Sciatic nerve (tissue), 2 donors: ENCODE measurements around the gene TRAM1L1. TPM values are rescaled to one million over a fixed set of nuclear protein-coding genes. Genes with fewer than 3 reads are reported as not detected.

Experiments
- ATAC-seq: fragments of 200-7000 bp; cut with Tn5 transposase; one replicate; pipeline ENCODE4 v1.9.1; 2020; ENCODE audit warnings: mild to moderate bottlenecking, moderate library complexity
- DNase-seq: peaks from one replicate; pipeline ENCODE4 v3.0.0-alpha.2; 2020; ENCODE audit warnings: low spot score
- intact Hi-C: fragments of 100-400 bp; cut with DNase I; formaldehyde crosslinking; loops from one replicate; pipeline ENCODE4 v1.14.2; 2022
- total RNA-seq: library from RNA; stranded (reverse); fragmentation: NEBNext Ultra II Directional; extraction: Animal tissue kit (Norgen Biotek cat#: 25700); gene quantifications from one replicate; pipeline ENCODE4 v1.2.1, GENCODE V29; 2021
- donor health status: DM: no; HTN: no; CAD: no.
- donor health status: DM: no; HTN: no; CAD: no.

TRAM1L1 gene
- 2.6 TPM for total RNA-seq

DNA sequence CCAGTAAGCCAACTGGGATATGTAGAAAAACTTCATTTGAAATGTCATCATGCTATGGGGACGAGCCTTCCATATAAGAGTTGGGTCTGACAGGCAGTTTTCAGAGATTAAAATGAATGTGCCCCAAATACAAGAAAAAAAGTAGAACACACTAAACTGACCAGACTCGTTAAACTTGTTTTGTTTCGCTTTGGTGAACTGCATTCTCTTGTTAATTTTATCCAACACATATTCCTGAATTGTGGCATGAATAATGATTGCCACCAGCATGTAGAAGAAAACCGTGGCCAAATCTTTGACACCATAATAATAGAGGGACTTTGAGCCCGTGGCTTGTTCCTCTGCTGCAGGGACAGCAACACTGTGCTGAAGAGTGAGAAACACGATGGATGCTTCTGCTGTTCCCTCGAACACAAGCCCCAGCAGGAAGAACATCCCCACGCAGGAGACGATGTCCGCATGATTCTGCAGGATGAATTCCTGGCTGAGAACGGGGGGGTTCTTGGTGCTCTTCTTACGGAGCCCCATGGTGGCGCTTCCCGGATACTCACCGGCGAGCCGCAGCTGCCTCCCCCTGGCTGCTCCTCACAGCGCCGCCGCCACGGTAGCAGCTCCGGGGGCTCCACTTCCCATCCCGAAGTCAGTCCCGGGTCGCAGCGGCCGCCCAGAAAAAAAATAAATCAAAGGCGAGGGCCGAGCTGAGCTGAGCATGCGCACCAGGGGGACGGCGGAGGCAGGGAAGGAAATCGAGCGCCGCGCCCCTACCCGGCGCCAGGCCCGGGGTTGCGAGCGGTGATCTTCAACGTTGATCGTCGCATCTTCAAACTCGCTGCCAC is at the start of gene TRAM1L1:
Gene TRAM1L1 (minus strand): TSS at position 711 of the 836 bp plus-strand sequence. CDS start 183 bp downstream, at position 528.
- intact Hi-C loops = no loop called here
- peak; percentile 94 for ATAC-seq
- DNase-seq = peak; percentile 71

GRCh38 chr4:117134386-117134785 is 49.0 kb upstream of the TRAM1L1 start:
- intact Hi-C loops = no loop called here
- no peak for ATAC-seq
- DNase-seq = no peak

DNA sequence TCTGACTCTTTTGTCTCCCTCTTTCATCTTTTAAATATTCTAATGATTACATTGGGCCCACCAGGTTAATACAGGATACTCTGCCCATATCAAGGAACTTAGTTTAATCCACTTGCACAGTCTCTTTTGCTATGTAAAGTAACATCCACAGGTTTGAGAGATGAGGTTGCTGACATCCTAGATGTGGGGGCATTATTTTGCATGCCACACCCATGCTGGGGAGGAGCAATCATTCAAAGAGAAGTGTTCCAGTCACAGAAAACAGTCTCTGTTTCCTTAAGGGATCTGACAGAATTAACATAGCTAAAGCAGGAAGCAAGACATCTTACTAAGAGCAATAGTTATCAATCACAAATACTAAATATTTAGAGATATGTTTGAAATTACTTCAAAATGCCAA is 11.5 kb upstream of the TRAM1L1 start:
- intact Hi-C loops = no loop called here
- ATAC-seq (no peak), DNase-seq (no peak)

GRCh38 chr4:117096462-117096861 is 11.1 kb upstream of the TRAM1L1 start:
- DNase-seq = no peak
- intact Hi-C loops = no loop called here
- no peak for ATAC-seq

- ATAC-seq = no peak
- no peak for DNase-seq
- intact Hi-C loops = no loop called here
Measured at GRCh38 chr4:117093571-117093970, 8.2 kb upstream of the TRAM1L1 start.

- intact Hi-C loops = no loop called here
- ATAC-seq = no peak
- DNase-seq = no peak
Measured at GRCh38 chr4:117077760-117078159, 7.6 kb downstream of the TRAM1L1 start.

- intact Hi-C loops = no loop called here
- DNase-seq (no peak), ATAC-seq (no peak)
Measured at GRCh38 chr4:117068120-117068519, 17.3 kb downstream of the TRAM1L1 start.

- ATAC-seq (no peak), DNase-seq (no peak)
- intact Hi-C loops = no loop called here
Measured at GRCh38 chr4:117063961-117064696, 21.2 kb downstream of the TRAM1L1 start.

DNA sequence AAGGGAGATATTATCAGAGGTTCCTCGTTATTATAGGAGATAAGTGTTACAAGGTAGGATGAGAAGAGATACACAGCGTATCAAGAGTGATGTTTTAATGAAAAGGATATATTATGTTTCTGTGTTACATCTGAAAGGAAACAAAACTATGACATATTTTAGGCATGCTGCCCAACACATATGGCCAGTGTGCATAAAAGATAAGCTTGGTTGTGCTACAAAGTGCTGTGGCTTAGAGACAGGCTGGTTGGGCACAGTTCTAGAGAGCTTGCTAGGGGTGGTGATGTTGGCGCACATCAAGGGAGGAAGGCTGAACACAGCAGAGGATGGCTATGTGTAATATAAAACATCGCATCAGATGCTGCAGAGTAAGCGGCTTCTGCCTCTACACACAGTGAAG is 42.4 kb downstream of the TRAM1L1 start:
- DNase-seq (no peak), ATAC-seq (no peak)
- intact Hi-C loops = no loop called here
